Measurements from ENCODE around the gene WDR7. TPM values are rescaled to one million over a fixed set of nuclear protein-coding genes. Genes with fewer than 3 reads are reported as not detected.

Gene WDR7
- total RNA-seq, 1 experiment from 2014 or later: 13.7 TPM

DNA sequence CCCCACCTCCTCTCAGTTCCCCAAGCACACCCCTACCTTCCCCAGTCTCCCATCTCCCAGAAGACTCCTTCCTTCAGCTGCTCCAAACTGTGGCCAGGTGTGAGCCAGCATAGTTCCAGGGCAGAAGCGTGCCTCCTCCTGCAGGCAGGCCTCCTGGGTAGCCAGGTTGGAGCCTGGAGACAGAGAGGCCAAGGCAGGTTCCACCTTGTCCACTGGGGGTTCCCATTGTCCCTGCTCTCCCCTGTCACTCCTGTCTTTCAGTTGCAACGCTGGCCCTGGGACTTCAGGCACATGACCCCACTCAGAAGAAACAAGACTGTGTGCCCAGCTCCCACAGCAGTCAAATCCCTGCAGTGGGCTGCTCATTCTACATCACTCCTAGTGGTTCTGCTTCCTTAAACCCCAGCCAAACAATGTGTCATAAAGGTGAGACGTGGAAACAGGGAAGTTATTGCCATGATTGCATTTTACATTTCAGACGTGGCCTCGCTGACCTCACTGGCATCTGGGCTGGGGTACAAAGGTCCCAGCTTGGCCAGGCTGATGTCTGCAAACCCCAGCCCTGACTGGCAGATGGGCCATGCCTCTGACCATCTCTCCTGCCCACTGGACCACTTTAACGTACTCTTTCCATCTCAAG lies 399.3 kb downstream of the WDR7 start:
- DNase-seq (ENCODE audit: low spot score): no peak
- in situ Hi-C loops (cut with HindIII; ENCODE audit: low sequenced_read_pairs): no loop called here

- in situ Hi-C loops (cut with HindIII; ENCODE audit: low sequenced_read_pairs): no loop called here
Measured at GRCh38 chr18:57051021-57051656, 400.0 kb downstream of the WDR7 start.

DNA sequence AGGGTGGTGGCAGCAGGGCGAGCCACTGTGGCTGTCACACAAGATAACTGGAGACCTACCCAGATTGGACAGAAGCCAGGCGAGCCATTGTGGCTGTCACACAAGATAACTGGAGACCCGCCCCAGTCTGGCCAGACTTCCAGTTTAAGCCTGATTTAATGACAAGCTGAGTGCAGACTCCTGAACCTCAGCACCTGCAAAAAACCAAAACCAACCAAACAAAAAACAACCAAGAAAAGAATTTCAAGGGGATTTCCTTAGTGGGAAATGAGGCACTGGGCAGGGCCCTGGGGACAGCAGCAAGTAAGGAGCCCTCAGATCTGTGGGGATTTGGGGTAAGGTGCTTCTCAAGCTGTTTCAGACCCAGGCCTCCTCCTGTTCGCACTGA lies 400.5 kb downstream of the WDR7 start:
- in situ Hi-C loops (cut with HindIII; ENCODE audit: low sequenced_read_pairs): no loop called here
- DNase-seq (ENCODE audit: low spot score): no peak

More at GRCh38 chr18:57051021-57051656, 400.0 kb downstream of the WDR7 start:
- no peak for DNase-seq (ENCODE audit: low spot score)

- in situ Hi-C loops (cut with HindIII; ENCODE audit: low sequenced_read_pairs): no loop called here
- no peak for DNase-seq (ENCODE audit: low spot score)
Measured at GRCh38 chr18:57052173-57052572, 401.0 kb downstream of the WDR7 start.

DNA sequence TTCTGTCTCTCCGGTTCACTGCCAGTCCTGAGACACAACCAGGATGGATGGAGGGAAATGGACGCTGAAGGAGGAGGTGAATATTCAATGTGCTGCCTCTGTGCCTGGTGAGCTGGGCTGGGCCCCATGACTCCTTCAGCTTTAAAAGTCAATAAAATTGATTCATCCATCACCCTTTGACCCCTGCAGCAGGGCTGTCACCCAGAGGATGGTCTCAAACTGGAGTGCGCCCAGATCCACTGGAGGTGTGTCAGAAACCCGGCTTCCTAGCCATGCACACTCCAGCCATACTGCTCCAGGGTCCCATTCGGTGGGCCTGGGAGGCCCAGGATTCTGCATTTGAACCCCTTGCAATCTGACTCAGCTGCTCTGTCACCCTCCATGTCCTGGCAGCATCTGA lies 401.6 kb downstream of the WDR7 start:
- DNase-seq (ENCODE audit: low spot score): no peak
- in situ Hi-C loops (cut with HindIII; ENCODE audit: low sequenced_read_pairs): no loop called here

DNA sequence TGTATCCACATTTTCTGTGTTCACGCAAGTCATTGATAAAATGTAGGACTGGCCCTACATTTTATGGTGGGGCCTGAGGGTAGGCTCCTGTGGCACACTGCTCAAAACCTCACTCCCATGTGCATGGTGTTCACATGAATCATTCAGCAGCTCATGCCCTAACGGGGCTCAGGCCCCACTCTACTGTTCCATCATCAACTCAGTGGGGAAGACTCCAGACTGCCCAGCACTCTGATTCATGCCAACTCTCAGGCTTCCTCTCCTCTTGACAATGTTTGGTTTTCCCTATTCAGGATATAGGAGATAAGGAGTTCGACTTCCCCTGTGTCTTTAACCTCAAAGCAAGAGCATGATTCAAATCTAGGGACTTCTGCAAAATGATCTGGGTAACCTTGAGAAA lies 403.7 kb downstream of the WDR7 start:
- no peak for DNase-seq (ENCODE audit: low spot score)
- in situ Hi-C loops (cut with HindIII; ENCODE audit: low sequenced_read_pairs): no loop called here

DNA sequence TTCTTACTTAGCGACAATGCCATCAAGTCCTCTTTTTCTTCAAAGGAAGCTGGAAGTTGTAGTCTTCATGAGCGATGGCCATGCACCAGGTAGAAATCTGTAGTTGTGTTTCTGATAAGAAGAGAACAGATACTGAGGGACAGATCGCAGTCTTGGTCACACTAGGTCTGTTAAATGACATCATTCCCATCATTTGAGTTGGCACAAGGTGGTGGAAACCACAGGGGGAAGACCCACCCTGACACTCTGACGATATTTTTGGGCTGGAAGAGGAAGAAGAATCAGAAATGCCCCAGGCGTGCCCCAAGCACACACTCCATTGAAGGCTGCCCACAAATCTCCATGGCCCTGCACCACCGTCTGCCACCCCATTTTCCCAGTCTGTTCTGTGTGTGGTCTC lies 406.7 kb downstream of the WDR7 start:
- no peak for DNase-seq (ENCODE audit: low spot score)
- in situ Hi-C loops (cut with HindIII; ENCODE audit: low sequenced_read_pairs): no loop called here

DNA sequence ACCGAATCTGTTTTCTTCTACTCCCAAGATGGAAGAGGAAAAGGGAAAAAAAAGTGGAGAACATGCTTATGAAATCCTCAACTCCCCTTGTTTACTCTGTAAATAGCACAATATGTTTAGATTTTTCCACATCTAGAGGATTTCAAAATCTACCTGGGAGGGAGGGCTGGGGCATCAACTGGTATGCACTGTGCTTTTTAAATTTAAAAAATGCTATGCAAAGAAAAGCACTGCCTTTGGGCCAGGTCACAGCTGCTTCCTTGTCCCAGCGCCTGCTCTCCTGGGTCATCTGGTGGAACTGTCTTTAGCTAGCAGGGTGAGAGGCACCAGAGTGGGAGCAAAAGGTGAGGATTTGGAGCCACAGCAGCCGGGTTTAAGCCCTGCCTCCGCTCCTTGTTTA lies 407.6 kb downstream of the WDR7 start:
- in situ Hi-C loops (cut with HindIII; ENCODE audit: low sequenced_read_pairs): no loop called here
- no peak for DNase-seq (ENCODE audit: low spot score)

DNA sequence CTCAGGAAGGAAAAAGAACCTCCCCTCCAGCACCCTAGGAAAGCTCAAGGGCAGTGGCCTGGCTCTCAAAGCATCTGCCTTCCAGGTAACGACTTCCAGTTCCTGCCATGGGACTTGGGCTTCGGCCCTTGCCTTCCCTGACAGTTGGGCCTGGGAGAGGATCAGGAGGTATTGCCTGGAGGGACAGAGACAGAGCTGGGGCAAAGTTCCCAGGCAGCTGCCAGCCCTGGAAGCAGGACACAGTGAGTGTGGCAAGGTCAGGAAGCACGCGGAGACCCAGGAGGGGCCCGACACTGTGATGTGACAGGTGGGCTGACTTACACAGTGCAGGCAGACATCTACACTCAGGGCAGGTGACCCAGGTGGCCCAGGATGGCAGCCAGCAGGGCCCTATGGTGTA lies 408.2 kb downstream of the WDR7 start:
- no peak for DNase-seq (ENCODE audit: low spot score)
- in situ Hi-C loops (cut with HindIII; ENCODE audit: low sequenced_read_pairs): no loop called here

- in situ Hi-C loops (cut with HindIII; ENCODE audit: low sequenced_read_pairs): no loop called here
- no peak for DNase-seq (ENCODE audit: low spot score)
Measured at GRCh38 chr18:57060814-57061213, 409.7 kb downstream of the WDR7 start.

- peak; percentile 4 for DNase-seq (ENCODE audit: low spot score)
- in situ Hi-C loops (cut with HindIII; ENCODE audit: low sequenced_read_pairs): no loop called here
Measured at GRCh38 chr18:57062178-57062577, 411.0 kb downstream of the WDR7 start.

DNA sequence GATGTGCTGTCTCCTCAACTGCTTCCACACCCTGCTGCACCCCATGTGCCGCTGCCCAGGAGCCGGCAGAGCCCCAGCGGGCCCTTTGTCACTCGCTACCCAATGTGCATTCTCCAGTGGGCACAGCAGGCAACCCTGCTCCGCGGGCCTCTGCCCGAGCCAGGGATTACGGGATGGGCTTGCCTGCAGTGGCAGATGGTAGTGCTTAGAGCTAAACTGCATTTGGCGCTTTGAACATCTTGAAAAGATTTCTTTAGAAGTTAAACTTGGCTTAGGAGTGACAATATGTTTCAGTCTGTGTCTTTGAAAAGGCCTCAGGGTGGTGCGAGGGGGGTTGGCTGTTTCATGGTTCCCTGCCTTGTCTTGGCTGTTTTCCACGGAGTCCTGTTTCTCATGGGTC lies 411.7 kb downstream of the WDR7 start:
- in situ Hi-C loops (cut with HindIII; ENCODE audit: low sequenced_read_pairs): no loop called here

GRCh38 chr18:57063601-57064103 lies 412.5 kb downstream of the WDR7 start:
- DNase-seq (ENCODE audit: low spot score): peak; percentile 9
- in situ Hi-C loops (cut with HindIII; ENCODE audit: low sequenced_read_pairs): no loop called here

More for the DNA sequence above, 411.7 kb downstream of the WDR7 start:
- DNase-seq (ENCODE audit: low spot score): peak; percentile 68

- in situ Hi-C loops (cut with HindIII; ENCODE audit: low sequenced_read_pairs): no loop called here
- DNase-seq (ENCODE audit: low spot score): no peak
Measured at GRCh38 chr18:57073501-57074187, 422.5 kb downstream of the WDR7 start.

DNA sequence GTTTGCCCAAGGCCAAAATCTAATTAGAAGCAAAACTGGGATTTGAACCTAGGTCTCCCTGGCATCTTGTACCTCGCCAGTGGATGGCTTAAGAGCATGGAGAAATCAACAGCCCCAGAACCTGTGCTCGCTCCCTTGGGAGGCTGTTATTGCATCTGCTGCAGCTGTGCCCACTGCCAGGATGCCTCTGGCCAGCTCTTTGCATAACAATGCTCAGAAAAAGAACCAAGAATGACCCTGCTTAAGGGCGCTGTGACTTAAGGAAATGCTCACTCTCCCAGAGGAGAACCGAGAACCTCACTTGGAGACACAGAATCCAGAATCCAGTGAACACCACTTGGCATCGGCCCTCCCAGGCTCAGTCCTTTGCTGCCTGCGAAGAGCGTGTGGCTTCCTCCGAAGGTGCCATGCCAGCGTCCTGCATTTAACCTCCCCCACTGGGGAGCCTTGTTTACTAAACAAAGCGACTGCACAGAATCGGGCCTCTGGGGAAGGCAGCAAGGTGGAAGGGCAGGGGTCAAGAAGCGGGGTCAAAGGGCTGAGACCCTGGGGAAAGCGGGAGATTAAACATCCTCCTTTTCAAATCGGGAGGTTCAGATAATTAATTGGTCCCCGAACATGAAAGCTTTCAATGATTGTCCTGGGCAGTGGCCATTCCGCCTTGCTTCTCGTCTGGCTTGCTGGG lies 424.7 kb downstream of the WDR7 start:
- no peak for DNase-seq (ENCODE audit: low spot score)
- in situ Hi-C loops (cut with HindIII; ENCODE audit: low sequenced_read_pairs): no loop called here

DNA sequence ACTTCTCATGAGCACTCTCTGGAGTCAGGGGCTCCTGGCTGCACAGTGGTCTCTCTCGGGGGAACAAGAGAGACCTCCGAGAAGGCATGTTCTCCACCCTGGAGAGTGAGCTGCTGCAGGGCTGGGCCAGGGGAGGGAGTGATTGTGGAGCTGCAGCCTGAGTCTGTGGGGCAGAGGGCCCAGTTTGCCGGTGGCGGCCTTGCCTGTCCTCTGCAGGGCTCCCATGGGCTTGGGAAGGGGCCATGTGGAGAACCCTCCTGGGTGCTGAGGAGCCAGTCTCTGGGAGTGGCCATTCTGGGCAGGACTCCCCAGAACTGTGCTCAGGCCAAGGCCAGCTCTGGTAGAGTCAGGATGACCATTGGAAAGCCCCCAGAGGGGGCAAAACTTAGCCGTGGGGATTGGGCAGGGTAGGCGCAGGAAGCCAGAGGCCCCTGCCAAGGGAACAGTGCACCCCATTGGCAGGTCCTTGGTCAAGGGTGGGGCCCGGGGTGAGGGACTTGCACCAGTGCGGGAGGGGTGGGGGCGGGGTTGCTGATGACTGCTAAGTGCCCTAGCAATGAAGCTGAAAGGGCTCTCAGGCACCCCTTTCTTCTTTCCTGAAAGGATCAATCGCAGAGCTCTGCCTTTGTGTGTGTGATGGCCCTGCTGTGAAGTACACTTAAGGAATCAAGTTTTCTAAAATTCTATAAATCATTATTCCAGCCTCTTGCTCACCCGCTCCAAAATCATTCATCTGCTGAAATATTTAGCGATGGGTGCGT lies 426.0 kb downstream of the WDR7 start:
- in situ Hi-C loops (cut with HindIII; ENCODE audit: low sequenced_read_pairs): no loop called here
- DNase-seq (ENCODE audit: low spot score): no peak

GRCh38 chr18:57077786-57078552 lies 426.8 kb downstream of the WDR7 start:
- DNase-seq (ENCODE audit: low spot score): no peak
- in situ Hi-C loops (cut with HindIII; ENCODE audit: low sequenced_read_pairs): no loop called here

GRCh38 chr18:57078614-57079013 lies 427.5 kb downstream of the WDR7 start:
- no peak for DNase-seq (ENCODE audit: low spot score)
- in situ Hi-C loops (cut with HindIII; ENCODE audit: low sequenced_read_pairs): no loop called here
